Panc1 (cell line): ENCODE data around the gene RFT1. TPM values are rescaled to one million over a fixed set of nuclear protein-coding genes. Genes with fewer than 3 reads are reported as not detected.

Source experiments
- ATAC-seq: fragments of 200-7000 bp; cut with Tn5 transposase; 2 replicates; pipeline ENCODE4 v1.9.1; 2020; ENCODE audit warnings: mild to moderate bottlenecking, moderate library complexity
- BruUV-seq: library from RNA; stranded (reverse); fragments of 400-500 nt; replicated peaks from 2 replicates; lab custom pipeline; 2021; lab: Mats Ljungman, UMichigan
- CTCF ChIA-PET: fragments of 300-600 bp; sonication (Branson Sonifier 250); formaldehyde crosslinking; loops from one replicate; lab custom pipeline; 2022; ENCODE audit warnings: antibody characterized with exemption; lab: Charles Lee
- POLR2A ChIA-PET: fragments of 300-600 bp; sonication (Branson Sonifier 250); formaldehyde crosslinking; loops from one replicate; lab custom pipeline; 2022; ENCODE audit warnings: antibody characterized with exemption; lab: Charles Lee
- DNase-seq: peaks from one replicate; pipeline ENCODE4 v3.0.0-alpha.2; 2010; ENCODE audit warnings: low read depth, low spot score
- H3K27ac ChIP-seq: 2 replicates; pipeline ENCODE4 v1.5.1; 2011; ENCODE audit warnings: mild to moderate bottlenecking, low read length, inconsistent platforms
- H3K27me3 ChIP-seq: fragments of 200-500 bp; sonication (Bioruptor generic); 2 replicates; pipeline ENCODE4 v1.6.0; 2014; ENCODE audit warnings: low read length, inconsistent platforms; ENCODE audit not compliant: control insufficient read depth, insufficient read depth
- H3K36me3 ChIP-seq: fragments of 200-500 bp; sonication (Bioruptor generic); 2 replicates; pipeline ENCODE4 v1.5.1; 2014; ENCODE audit warnings: inconsistent platforms, mild to moderate bottlenecking, low read length, moderate library complexity; ENCODE audit not compliant: control insufficient read depth, insufficient read depth
- H3K4me1 ChIP-seq: 2 replicates; pipeline ENCODE4 v1.5.1; 2011; ENCODE audit warnings: inconsistent platforms, mild to moderate bottlenecking, low read length, moderate library complexity; ENCODE audit not compliant: control insufficient read depth, insufficient read depth
- H3K4me3 ChIP-seq, 2 experiments: 2 replicates each; pipeline ENCODE4 v1.5.1; 2011 to 2012; ENCODE audit warnings: low read depth in 2 of 2, low read length in 2 of 2, mild to moderate bottlenecking in 2 of 2, inconsistent platforms in 1 of 2, moderate library complexity in 1 of 2
- H3K9me3 ChIP-seq: fragments of 200-500 bp; sonication (Bioruptor generic); 2 replicates; pipeline ENCODE4 v1.5.1; 2014; ENCODE audit warnings: low read depth, mild to moderate bottlenecking, inconsistent platforms, low read length, moderate library complexity; ENCODE audit not compliant: control insufficient read depth, insufficient read depth
- CTCF ChIP-seq: fragments of 450-650 bp; IDR thresholded peaks from 2 replicates; pipeline ENCODE4 v1.5.1; 2017; ENCODE audit warnings: mild to moderate bottlenecking
- POLR2AphosphoS5 ChIP-seq: IDR thresholded peaks from 2 replicates; pipeline ENCODE4 v1.6.1; 2012; ENCODE audit warnings: mild to moderate bottlenecking, low read depth, low read length, moderate library complexity
- REST ChIP-seq, 2 experiments: IDR thresholded peaks; 2 replicates each; pipeline ENCODE4 v1.6.1; 2011 to 2012; ENCODE audit warnings: low read depth in 2 of 2, control low read depth in 1 of 2, low read length in 1 of 2, mild to moderate bottlenecking in 1 of 2, moderate library complexity in 1 of 2; ENCODE audit not compliant: insufficient read depth in 1 of 2
- SIN3A ChIP-seq: IDR thresholded peaks from 2 replicates; pipeline ENCODE4 v1.6.1; 2012; ENCODE audit warnings: low read depth, mild to moderate bottlenecking, low read length, moderate library complexity, borderline replicate concordance; ENCODE audit not compliant: insufficient read depth
- TCF7L2 ChIP-seq: IDR thresholded peaks from 2 replicates; pipeline ENCODE4 v1.6.1; 2011; ENCODE audit warnings: mild to moderate bottlenecking, low read depth, low read length, inconsistent platforms
- in situ Hi-C: cut with HindIII; loops from 2 replicates; pipeline ENCODE4 v1.10.0; 2016; ENCODE audit warnings: low sequenced_read_pairs, low pct_unique_long_range_greater_than_20kb
- intact Hi-C: fragments of 100-400 bp; cut with micrococcal nuclease; formaldehyde crosslinking; loops from one replicate; pipeline ENCODE4 v1.10.0; 2022; ENCODE audit not compliant: unreplicated experiment
- total RNA-seq: library from RNA; stranded (reverse); gene quantifications from one replicate; pipeline ENCODE4 v1.2.1, GENCODE V29; 2021; ENCODE audit not compliant: unreplicated experiment

RFT1 gene
- total RNA-seq, 1 experiment from 2014 or later: 21.0 TPM

- intact Hi-C loops: no loop called here
- no peak for ATAC-seq
- POLR2A ChIA-PET: no interaction called here
- no peak overlapping the region for H3K27ac ChIP-seq
- no peaks in the 10 kb centered on the region for H3K36me3 ChIP-seq
- no peaks in the 10 kb centered on the region for H3K27me3 ChIP-seq
- H3K9me3 ChIP-seq: no peaks in the 10 kb centered on the region
- DNase-seq: no peak
- BruUV-seq: no TSS peak
- no peak overlapping the region for H3K4me3 ChIP-seq
- H3K4me1 ChIP-seq: peaks cover 3% of the 10 kb centered on the region
- TF ChIP-seq SIN3A (no peak), CTCF (no peak), TCF7L2 (no peak), REST (IDR thresholded peaks at IDR 0.05; ENCODE audit: insufficient read depth in 1 of 2, low read depth in 2 of 2, low read length in 1 of 2) (no peak), POLR2AphosphoS5 (no peak)
- in situ Hi-C loops: no loop called here
- CTCF ChIA-PET: no interaction called here
Observed at GRCh38 chr3:53077476-53078220, 52.6 kb downstream of the RFT1 start.

- Histone ChIP-seq H3K27me3 (no peaks in the 10 kb centered on the region), H3K4me3 (no peak overlapping the region), H3K36me3 (no peaks in the 10 kb centered on the region), H3K4me1 (peaks cover 3% of the 10 kb centered on the region), H3K9me3 (no peaks in the 10 kb centered on the region), H3K27ac (no peak overlapping the region)
- BruUV-seq: no TSS peak
- ChIA-PET POLR2A (no interaction called here), CTCF (no interaction called here)
- in situ Hi-C loops (no loop called here), intact Hi-C loops (no loop called here)
- ATAC-seq (no peak), DNase-seq (no peak)
- TF ChIP-seq REST (IDR thresholded peaks at IDR 0.05; ENCODE audit: insufficient read depth in 1 of 2, low read depth in 2 of 2, low read length in 1 of 2) (no peak), SIN3A (no peak), POLR2AphosphoS5 (no peak), CTCF (no peak), TCF7L2 (no peak)
Observed at GRCh38 chr3:53075743-53076140, 54.5 kb downstream of the RFT1 start.
